Measurements from ENCODE around the gene TMOD2. TPM values are rescaled to one million over a fixed set of nuclear protein-coding genes. Genes with fewer than 3 reads are reported as not detected.

Gene TMOD2
- total RNA-seq, 1 donor from 2014 or later: 14.7 TPM

DNA sequence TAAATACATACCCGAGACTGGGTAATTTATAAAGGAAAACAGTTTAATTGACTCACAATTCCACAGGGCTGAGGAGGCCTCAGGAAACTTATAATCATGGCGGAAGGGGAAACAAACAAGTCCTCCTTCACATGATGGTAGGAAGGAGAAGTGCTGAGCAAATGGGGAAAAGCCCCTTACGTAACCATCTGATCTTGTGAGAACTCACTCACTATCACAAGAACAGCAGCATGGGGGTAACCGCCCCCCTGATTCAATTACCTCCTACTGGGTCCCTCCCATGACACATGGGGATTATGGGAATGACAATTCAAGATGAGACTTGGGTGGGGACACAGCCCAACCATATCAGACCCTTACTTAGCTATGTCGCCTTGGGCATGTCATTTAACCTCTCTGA, 42.4 kb upstream of the TMOD2 start:
- H3K36me3 ChIP-seq: no peaks in the 10 kb centered on the region
- H3K4me3 ChIP-seq: no peak overlapping the region
- TF ChIP-seq CTCF (IDR thresholded peaks at IDR 0.05): no peak
- no peaks in the 10 kb centered on the region for H3K9me3 ChIP-seq
- H3K27ac ChIP-seq: no peak overlapping the region
- no peak for ATAC-seq
- no peaks in the 10 kb centered on the region for H3K27me3 ChIP-seq (ENCODE audit: low read depth)
- H3K4me1 ChIP-seq: no peaks in the 10 kb centered on the region
- DNase-seq: no peak
- intact Hi-C loops (cut with DNase I): no loop called here

DNA sequence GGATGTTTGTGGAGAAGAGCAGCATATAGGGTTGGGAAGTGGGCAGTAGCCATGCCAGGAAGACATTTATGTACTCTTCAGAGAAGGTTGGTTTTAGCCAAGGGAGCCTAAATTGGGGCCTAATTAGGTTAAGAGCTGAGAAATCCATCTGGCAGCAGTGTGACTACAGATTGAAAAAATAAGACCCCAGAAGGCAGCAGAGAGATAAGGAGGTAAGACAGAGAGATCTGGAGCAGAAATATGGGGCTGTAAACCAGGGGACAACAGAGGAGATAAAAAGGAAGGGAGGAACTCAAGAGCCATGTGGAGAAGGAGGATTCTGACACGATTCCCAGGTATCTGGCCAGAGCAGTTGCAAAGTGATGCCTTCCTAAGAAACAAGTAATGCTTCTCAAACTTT, 37.2 kb upstream of the TMOD2 start:
- TF ChIP-seq CTCF (IDR thresholded peaks at IDR 0.05): no peak
- Histone ChIP-seq H3K4me1 (no peaks in the 10 kb centered on the region), H3K4me3 (no peak overlapping the region), H3K27ac (no peak overlapping the region), H3K36me3 (no peaks in the 10 kb centered on the region), H3K9me3 (no peaks in the 10 kb centered on the region), H3K27me3 (ENCODE audit: low read depth) (no peaks in the 10 kb centered on the region)
- ATAC-seq (no peak), DNase-seq (no peak)
- intact Hi-C loops (cut with DNase I): no loop called here

GRCh38 chr15:51714911-51715310, 36.5 kb upstream of the TMOD2 start:
- H3K36me3 ChIP-seq: no peaks in the 10 kb centered on the region
- ATAC-seq: no peak
- no peaks in the 10 kb centered on the region for H3K27me3 ChIP-seq (ENCODE audit: low read depth)
- intact Hi-C loops (cut with DNase I): no loop called here
- no peaks in the 10 kb centered on the region for H3K9me3 ChIP-seq
- H3K27ac ChIP-seq: no peak overlapping the region
- DNase-seq: no peak
- H3K4me1 ChIP-seq: no peaks in the 10 kb centered on the region
- H3K4me3 ChIP-seq: no peak overlapping the region
- TF ChIP-seq CTCF (IDR thresholded peaks at IDR 0.05): no peak

GRCh38 chr15:51718219-51718618, 33.2 kb upstream of the TMOD2 start:
- H3K4me1 ChIP-seq: peaks cover 10% of the 10 kb centered on the region
- no peak for TF ChIP-seq CTCF (IDR thresholded peaks at IDR 0.05)
- no peaks in the 10 kb centered on the region for H3K9me3 ChIP-seq
- no peak for ATAC-seq
- H3K27ac ChIP-seq: no peak overlapping the region
- intact Hi-C loops (cut with DNase I): no loop called here
- no peak for DNase-seq
- H3K36me3 ChIP-seq: peaks cover 2% of the 10 kb centered on the region
- no peak overlapping the region for H3K4me3 ChIP-seq
- H3K27me3 ChIP-seq (ENCODE audit: low read depth): no peaks in the 10 kb centered on the region

- Histone ChIP-seq H3K36me3 (peaks cover 4% of the 10 kb centered on the region), H3K27ac (no peak overlapping the region), H3K4me1 (peaks cover 10% of the 10 kb centered on the region), H3K27me3 (ENCODE audit: low read depth) (no peaks in the 10 kb centered on the region), H3K4me3 (no peak overlapping the region), H3K9me3 (no peaks in the 10 kb centered on the region)
- intact Hi-C loops (cut with DNase I): no loop called here
- no peak for TF ChIP-seq CTCF (IDR thresholded peaks at IDR 0.05)
- ATAC-seq (no peak), DNase-seq (no peak)
Observed at GRCh38 chr15:51718746-51719145, 32.7 kb upstream of the TMOD2 start.
